Fibroblast of lung (primary cell): ENCODE results near the gene TMEM63B.

ENCODE experiments used
- CTCF ChIP-seq, 2 donors: IDR thresholded peaks in 1 of 2; conservative IDR thresholded peaks in 1 of 2; 1 replicate in 1 of 2; 2 replicates in 1 of 2; pipeline ENCODE4 v1.5.1; 2011 to 2012; ENCODE audit warnings: low read length in 2 of 2, control low read depth in 1 of 2, inconsistent platforms in 1 of 2, low read depth in 1 of 2, mild to moderate bottlenecking in 1 of 2
- EZH2 ChIP-seq: IDR thresholded peaks from 2 replicates; pipeline ENCODE4 v1.5.1; 2012; ENCODE audit warnings: low read length, control low read depth, mild to moderate bottlenecking; ENCODE audit errors: missing control alignments

GRCh38 chr6:44123544-44123943 is 3.8 kb upstream of the TMEM63B start:
- TF ChIP-seq CTCF (conservative IDR thresholded peaks at IDR 0.05 in 1 of 2, IDR thresholded peaks at IDR 0.05 in 1 of 2; ENCODE audit: low read depth in 1 of 2, low read length in 2 of 2): no peak
- TF ChIP-seq EZH2: no peak
